Fibroblast of lung (primary cell): Measurements from ENCODE around the gene IQSEC3.

Experiments used
- CTCF ChIP-seq, 2 donors: IDR thresholded peaks in 1 of 2; conservative IDR thresholded peaks in 1 of 2; 1 replicate in 1 of 2; 2 replicates in 1 of 2; pipeline ENCODE4 v1.5.1; 2011 to 2012; ENCODE audit warnings: low read length in 2 of 2, control low read depth in 1 of 2, inconsistent platforms in 1 of 2, low read depth in 1 of 2, mild to moderate bottlenecking in 1 of 2
- EZH2 ChIP-seq: IDR thresholded peaks from 2 replicates; pipeline ENCODE4 v1.5.1; 2012; ENCODE audit warnings: low read length, control low read depth, mild to moderate bottlenecking; ENCODE audit errors: missing control alignments

GRCh38 chr12:211639-212414, 145.3 kb downstream of the IQSEC3 start:
- TF ChIP-seq CTCF (conservative IDR thresholded peaks at IDR 0.05 in 1 of 2, IDR thresholded peaks at IDR 0.05 in 1 of 2; ENCODE audit: low read depth in 1 of 2, low read length in 2 of 2) (no peak), EZH2 (no peak)
